WTC11 (cell line): ENCODE measurements around the gene OBP2B. TPM values are rescaled to one million over a fixed set of nuclear protein-coding genes. Genes with fewer than 3 reads are reported as not detected.
A peak's percentile ranks its signal among the peaks of the same experiment; 100 is the strongest.

Experiments used
- ATAC-seq: fragments of 200-7000 bp; cut with Tn5 transposase; 2 replicates; pipeline ENCODE4 v1.10.0; 2021; ENCODE audit warnings: mild to moderate bottlenecking, moderate library complexity
- CTCF ChIA-PET: fragments of 300-600 bp; sonication (Branson Sonifier 250); formaldehyde crosslinking; loops from one replicate; lab custom pipeline; 2021; ENCODE audit warnings: antibody characterized with exemption; lab: Charles Lee
- POLR2A ChIA-PET: fragments of 350-600 bp; sonication (Branson Sonifier 250); formaldehyde crosslinking; loops from one replicate; lab custom pipeline; 2021; ENCODE audit warnings: antibody characterized with exemption; lab: Charles Lee
- DNase-seq: peaks from one replicate; pipeline ENCODE4 v3.0.0; 2021; ENCODE audit warnings: low spot score
- H3K27ac Mint-ChIP-seq: 2 replicates; pipeline ENCODE4 v1.8.0; 2021; ENCODE audit warnings: mixed read lengths
- H3K27me3 Mint-ChIP-seq: 2 replicates; pipeline ENCODE4 v1.8.0; 2021; ENCODE audit warnings: low read depth, mild to moderate bottlenecking, moderate library complexity, mixed read lengths
- H3K36me3 Mint-ChIP-seq: 2 replicates; pipeline ENCODE4 v1.8.0; 2021; ENCODE audit warnings: mixed read lengths
- H3K4me1 Mint-ChIP-seq: 2 replicates; pipeline ENCODE4 v1.8.0; 2022; ENCODE audit warnings: mixed read lengths
- H3K4me3 Mint-ChIP-seq: 2 replicates; pipeline ENCODE4 v1.8.0; 2021; ENCODE audit warnings: mild to moderate bottlenecking, moderate library complexity, mixed read lengths
- H3K9me3 Mint-ChIP-seq: 2 replicates; pipeline ENCODE4 v1.8.0; 2021; ENCODE audit warnings: mixed read lengths
- CTCF ChIP-seq: fragments of 200-600 bp; IDR thresholded peaks from 2 replicates; pipeline ENCODE4 v1.8.0; 2022; ENCODE audit warnings: antibody characterized with exemption
- FOXJ3 ChIP-seq: sonication (generic); formaldehyde crosslinking; IDR thresholded peaks from 2 replicates; pipeline ENCODE4 v1.9.0; 2021; ENCODE audit warnings: missing genetic modification reagents, mild to moderate bottlenecking, borderline replicate concordance
- FOXP1 ChIP-seq: sonication (generic); formaldehyde crosslinking; IDR thresholded peaks from 2 replicates; pipeline ENCODE4 v1.8.0; 2022; ENCODE audit warnings: missing genetic modification reagents, mild to moderate bottlenecking, moderate library complexity, borderline replicate concordance
- KAT7 ChIP-seq: sonication (generic); formaldehyde crosslinking; IDR thresholded peaks from 2 replicates; pipeline ENCODE4 v1.8.1; 2023; ENCODE audit warnings: missing genetic modification reagents, mild to moderate bottlenecking, borderline replicate concordance
- MAX ChIP-seq: sonication (generic); formaldehyde crosslinking; IDR thresholded peaks from 2 replicates; pipeline ENCODE4 v1.8.0; 2022; ENCODE audit warnings: mild to moderate bottlenecking, missing genetic modification reagents
- MXD4 ChIP-seq: fragments of 250-450 bp; sonication (Bioruptor Pico); IDR thresholded peaks from 2 replicates; pipeline ENCODE4 v1.8.0; 2021; ENCODE audit warnings: mild to moderate bottlenecking, moderate library complexity, borderline replicate concordance
- NFATC4 ChIP-seq: fragments of 250-450 bp; sonication (Bioruptor Pico); IDR thresholded peaks from 2 replicates; pipeline ENCODE4 v1.9.0; 2021; ENCODE audit warnings: mild to moderate bottlenecking
- NFE2L1 ChIP-seq: sonication (generic); formaldehyde crosslinking; IDR thresholded peaks from 2 replicates; pipeline ENCODE4 v1.8.1; 2023; ENCODE audit warnings: missing genetic modification reagents
- NFYB ChIP-seq: sonication (generic); formaldehyde crosslinking; conservative IDR thresholded peaks from 2 replicates; pipeline ENCODE4 v1.8.0; 2022; ENCODE audit warnings: low read depth, missing genetic modification reagents
- NR1H2 ChIP-seq: sonication (generic); formaldehyde crosslinking; IDR thresholded peaks from 2 replicates; pipeline ENCODE4 v1.9.0; 2021; ENCODE audit warnings: mild to moderate bottlenecking, moderate library complexity, missing genetic modification reagents
- NR3C1 ChIP-seq: sonication (generic); formaldehyde crosslinking; conservative IDR thresholded peaks from 2 replicates; pipeline ENCODE4 v1.8.1; 2023; ENCODE audit warnings: low read depth, mild to moderate bottlenecking, missing genetic modification reagents
- ZNF232 ChIP-seq: sonication (generic); formaldehyde crosslinking; IDR thresholded peaks from 2 replicates; pipeline ENCODE4 v1.8.0; 2022; ENCODE audit warnings: mild to moderate bottlenecking, missing genetic modification reagents
- ZNF263 ChIP-seq: sonication (generic); formaldehyde crosslinking; IDR thresholded peaks from 2 replicates; pipeline ENCODE4 v1.8.1; 2022; ENCODE audit warnings: low read depth, mild to moderate bottlenecking, moderate library complexity, missing genetic modification reagents
- ZNF671 ChIP-seq: fragments of 250-450 bp; sonication (Bioruptor Pico); IDR thresholded peaks from 2 replicates; pipeline ENCODE4 v1.8.0; 2021; ENCODE audit warnings: mild to moderate bottlenecking
- total RNA-seq: library from RNA; stranded (reverse); gene quantifications from 3 replicates; pipeline ENCODE4 v1.2.3, GENCODE V29; 2021
- TF ChIP-seq, protein P1 (sequence below): sonication (generic); formaldehyde crosslinking; IDR thresholded peaks from 2 replicates; pipeline ENCODE4 v1.8.0; 2022; ENCODE audit warnings: mild to moderate bottlenecking, missing genetic modification reagents
- TF ChIP-seq, protein P2 (sequence below): sonication (generic); formaldehyde crosslinking; IDR thresholded peaks from 2 replicates; pipeline ENCODE4 v1.8.1; 2022; ENCODE audit warnings: low read depth, missing genetic modification reagents, borderline replicate concordance

The OBP2B gene
- total RNA-seq, 1 experiment from 2014 or later, result not detected

DNA sequence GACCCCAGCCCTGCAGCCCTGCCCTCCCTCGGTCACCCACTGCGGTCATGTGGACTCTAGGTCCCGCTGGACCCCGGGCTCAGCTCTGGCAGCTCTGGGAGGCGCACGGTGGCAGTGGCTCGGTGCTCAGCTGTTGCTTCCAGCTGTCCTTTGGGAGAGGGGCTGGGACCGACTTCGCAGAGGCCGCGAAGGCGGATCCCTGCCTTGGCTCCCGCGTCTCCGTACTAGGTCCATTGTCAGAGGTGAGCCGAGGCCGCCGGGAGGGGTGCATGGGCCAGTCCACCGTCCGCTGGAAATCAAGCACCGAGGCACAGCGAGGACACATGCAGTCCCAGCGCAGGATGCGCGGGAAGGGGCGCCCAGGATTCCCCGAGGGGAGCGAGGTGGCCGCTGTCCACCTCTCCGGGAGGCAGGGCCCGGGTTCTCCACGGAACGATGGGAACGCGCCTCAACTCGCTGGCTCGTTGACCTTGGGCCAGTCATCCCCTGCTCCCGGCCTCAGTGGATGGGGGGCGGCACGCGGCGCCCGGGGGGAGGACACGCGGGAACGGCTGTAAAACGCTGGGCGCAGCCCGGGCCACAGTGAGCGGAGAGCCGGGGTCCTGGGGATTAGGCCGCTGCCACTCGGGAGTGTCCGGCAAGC, 46.1 kb downstream of the OBP2B start (continued):
- TF ChIP-seq KAT7, result no peak
- no peak for TF ChIP-seq FOXJ3 (CRISPR knock-in tag)
- TF ChIP-seq ZNF263 (CRISPR knock-in tag), result no peak
- TF ChIP-seq NFATC4 (CRISPR knock-in tag), result no peak
- TF ChIP-seq NFYB (CRISPR knock-in tag), result no peak
- TF ChIP-seq MAX, result no peak
- TF ChIP-seq NR1H2, result no peak
- TF ChIP-seq, all 79 proteins: peak for 0

GRCh38 chr9:133161547-133161950, 47.5 kb downstream of the OBP2B start:
- no peaks in the 10 kb centered on the region for H3K9me3 Mint-ChIP-seq
- peaks cover 6% of the 10 kb centered on the region for H3K4me1 Mint-ChIP-seq
- ChIA-PET CTCF (interaction anchor here (0.6 to 3.8 kb wide), 7 partner anchors 10 to 181 kb away, joined by 3 to 16 read pairs (median 4); no protein-coding TSS in a partner anchor), POLR2A (no interaction called here)
- H3K4me3 Mint-ChIP-seq, result peak overlapping the region; percentile 13; the same call in 1 of the 2 replicates
- TF ChIP-seq ZNF671 (CRISPR knock-in tag), result no peak
- TF ChIP-seq FOXP1 (CRISPR knock-in tag), result no peak
- TF ChIP-seq, protein P1, sequence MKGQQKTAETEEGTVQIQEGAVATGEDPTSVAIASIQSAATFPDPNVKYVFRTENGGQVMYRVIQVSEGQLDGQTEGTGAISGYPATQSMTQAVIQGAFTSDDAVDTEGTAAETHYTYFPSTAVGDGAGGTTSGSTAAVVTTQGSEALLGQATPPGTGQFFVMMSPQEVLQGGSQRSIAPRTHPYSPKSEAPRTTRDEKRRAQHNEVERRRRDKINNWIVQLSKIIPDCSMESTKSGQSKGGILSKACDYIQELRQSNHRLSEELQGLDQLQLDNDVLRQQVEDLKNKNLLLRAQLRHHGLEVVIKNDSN (CRISPR knock-in tag), result no peak
- TF ChIP-seq, protein P2, sequence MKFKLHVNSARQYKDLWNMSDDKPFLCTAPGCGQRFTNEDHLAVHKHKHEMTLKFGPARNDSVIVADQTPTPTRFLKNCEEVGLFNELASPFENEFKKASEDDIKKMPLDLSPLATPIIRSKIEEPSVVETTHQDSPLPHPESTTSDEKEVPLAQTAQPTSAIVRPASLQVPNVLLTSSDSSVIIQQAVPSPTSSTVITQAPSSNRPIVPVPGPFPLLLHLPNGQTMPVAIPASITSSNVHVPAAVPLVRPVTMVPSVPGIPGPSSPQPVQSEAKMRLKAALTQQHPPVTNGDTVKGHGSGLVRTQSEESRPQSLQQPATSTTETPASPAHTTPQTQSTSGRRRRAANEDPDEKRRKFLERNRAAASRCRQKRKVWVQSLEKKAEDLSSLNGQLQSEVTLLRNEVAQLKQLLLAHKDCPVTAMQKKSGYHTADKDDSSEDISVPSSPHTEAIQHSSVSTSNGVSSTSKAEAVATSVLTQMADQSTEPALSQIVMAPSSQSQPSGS (CRISPR knock-in tag), result no peak
- TF ChIP-seq MXD4 (CRISPR knock-in tag), result no peak
- H3K27ac Mint-ChIP-seq, result no peak overlapping the region; the same call in 1 of the 2 replicates
- ATAC-seq (no peak), DNase-seq (no peak)
- H3K27me3 Mint-ChIP-seq, result peaks cover 11% of the 10 kb centered on the region
- H3K36me3 Mint-ChIP-seq, result peaks cover 20% of the 10 kb centered on the region

DNA sequence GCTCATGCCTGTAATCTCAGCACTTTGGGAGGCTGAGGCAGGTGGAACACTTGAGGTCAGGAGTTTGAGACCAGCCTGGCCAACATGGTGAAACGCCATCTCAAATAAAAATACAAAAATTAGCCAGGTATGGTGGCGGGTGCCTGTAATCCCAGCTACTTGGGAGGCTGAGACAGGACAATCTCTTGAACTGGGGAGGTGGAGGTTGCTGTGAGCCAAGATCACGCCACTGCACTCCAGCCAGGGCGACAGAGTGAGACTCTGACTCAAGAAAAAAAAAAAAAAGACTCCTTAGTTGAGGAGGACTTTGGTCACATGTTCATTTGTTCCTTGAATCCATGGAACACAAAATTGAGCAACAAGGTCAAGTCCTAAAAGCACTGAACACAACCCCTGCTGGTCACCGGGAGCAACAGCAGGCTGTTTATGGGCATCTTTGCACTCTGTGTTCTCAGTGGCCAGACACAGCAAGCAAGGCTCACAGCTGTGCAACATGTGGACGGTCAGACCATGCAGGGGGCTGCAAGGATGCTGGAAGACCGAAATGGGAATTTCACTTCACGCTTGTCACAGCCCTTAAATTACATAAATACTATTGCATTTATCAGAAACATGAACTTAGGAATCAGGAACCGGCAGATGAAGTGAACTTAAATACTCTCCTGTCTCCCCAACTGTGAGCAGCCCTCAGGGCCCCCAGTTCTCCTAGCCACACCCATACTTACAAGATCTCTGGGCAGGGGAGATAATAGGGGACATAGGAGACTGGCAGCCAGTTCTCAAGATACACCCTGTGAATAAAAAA, 48.1 kb downstream of the OBP2B start:
- peak; percentile 41 for ATAC-seq
- CTCF ChIA-PET, result interaction anchor here (0.6 to 3.8 kb wide), 10 partner anchors 9 to 517 kb away, joined by 3 to 16 read pairs (median 4); no protein-coding TSS in a partner anchor

More for the DNA sequence above, 48.1 kb downstream of the OBP2B start:
- Mint-ChIP-seq H3K4me1 (peaks cover 6% of the 10 kb centered on the region), H3K9me3 (no peaks in the 10 kb centered on the region), H3K4me3 (no peak overlapping the region), H3K27me3 (peaks cover 6% of the 10 kb centered on the region), H3K36me3 (peaks cover 20% of the 10 kb centered on the region), H3K27ac (no peak overlapping the region)
- no peak for TF ChIP-seq ZNF232 (CRISPR knock-in tag)
- no peak for TF ChIP-seq NFE2L1
- no peak for TF ChIP-seq NR3C1
- peak; percentile 74 for TF ChIP-seq CTCF
- DNase-seq, result peak; percentile 51
- POLR2A ChIA-PET, result no interaction called here
